ENCODE data around the gene ASB13. TPM values are rescaled to one million over a fixed set of nuclear protein-coding genes. Genes with fewer than 3 reads are reported as not detected.
A peak's percentile ranks its signal among the peaks of the same experiment; 100 is the strongest.
"Not testable (repeated sequence)": the region's sequence is repeated elsewhere in the genome, so short reads cannot be mapped to it uniquely, and the experiment has no call there.

The ASB13 gene
- total RNA-seq, 1 donor from 2014 or later, result 28.2 TPM

DNA sequence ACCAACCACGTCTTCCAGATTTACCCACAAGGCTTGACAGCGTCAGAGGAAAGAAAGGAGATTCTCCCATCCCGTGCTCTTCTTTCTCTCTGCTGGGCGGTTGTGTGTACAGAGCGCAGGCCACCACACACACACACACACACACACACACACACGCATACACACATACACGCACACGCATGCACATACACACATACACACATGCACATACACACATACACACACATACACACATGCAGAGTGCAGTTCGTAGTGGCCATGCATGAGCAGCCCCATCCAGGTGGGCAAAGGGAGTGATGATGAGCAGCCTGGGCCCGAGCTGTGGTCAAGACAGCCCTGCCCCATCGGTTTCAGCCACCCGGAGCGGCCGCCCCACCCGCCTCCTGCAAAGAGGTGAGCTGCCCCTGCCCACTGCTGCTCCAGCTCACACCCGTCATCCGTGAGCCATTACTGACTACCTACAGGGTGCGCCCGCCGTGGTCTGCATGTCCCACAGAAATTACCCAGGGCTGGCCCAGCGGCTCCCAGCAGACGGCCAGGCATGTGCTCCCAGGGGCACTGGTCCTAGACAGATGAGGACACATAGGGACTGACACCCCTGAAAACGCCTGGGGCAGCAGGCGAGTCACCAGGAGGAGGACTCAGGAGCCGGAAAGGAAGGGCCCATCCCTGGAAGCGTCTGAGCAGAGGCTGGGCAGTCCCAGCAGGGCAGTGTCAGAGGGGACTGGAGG lies 69.6 kb downstream of the ASB13 start:
- TF ChIP-seq, protein P1, sequence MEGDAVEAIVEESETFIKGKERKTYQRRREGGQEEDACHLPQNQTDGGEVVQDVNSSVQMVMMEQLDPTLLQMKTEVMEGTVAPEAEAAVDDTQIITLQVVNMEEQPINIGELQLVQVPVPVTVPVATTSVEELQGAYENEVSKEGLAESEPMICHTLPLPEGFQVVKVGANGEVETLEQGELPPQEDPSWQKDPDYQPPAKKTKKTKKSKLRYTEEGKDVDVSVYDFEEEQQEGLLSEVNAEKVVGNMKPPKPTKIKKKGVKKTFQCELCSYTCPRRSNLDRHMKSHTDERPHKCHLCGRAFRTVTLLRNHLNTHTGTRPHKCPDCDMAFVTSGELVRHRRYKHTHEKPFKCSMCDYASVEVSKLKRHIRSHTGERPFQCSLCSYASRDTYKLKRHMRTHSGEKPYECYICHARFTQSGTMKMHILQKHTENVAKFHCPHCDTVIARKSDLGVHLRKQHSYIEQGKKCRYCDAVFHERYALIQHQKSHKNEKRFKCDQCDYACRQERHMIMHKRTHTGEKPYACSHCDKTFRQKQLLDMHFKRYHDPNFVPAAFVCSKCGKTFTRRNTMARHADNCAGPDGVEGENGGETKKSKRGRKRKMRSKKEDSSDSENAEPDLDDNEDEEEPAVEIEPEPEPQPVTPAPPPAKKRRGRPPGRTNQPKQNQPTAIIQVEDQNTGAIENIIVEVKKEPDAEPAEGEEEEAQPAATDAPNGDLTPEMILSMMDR (conservative IDR thresholded peaks at IDR 0.05), result no peak
- H3K9me3 Mint-ChIP-seq, result peaks cover 4% of the 10 kb centered on the region
- H3K36me3 Mint-ChIP-seq, result no peaks in the 10 kb centered on the region
- DNase-seq (ENCODE audit: extremely low spot score, unreplicated experiment), result no peak
- H3K27me3 Mint-ChIP-seq, result peaks cover 5% of the 10 kb centered on the region
- H3K4me3 Mint-ChIP-seq, result peak overlapping the region; percentile 68
- H3K27ac Mint-ChIP-seq, result peak overlapping the region; percentile 75
- H3K4me1 Mint-ChIP-seq (ENCODE audit: unreplicated experiment), result peaks cover 50% of the 10 kb centered on the region

DNA sequence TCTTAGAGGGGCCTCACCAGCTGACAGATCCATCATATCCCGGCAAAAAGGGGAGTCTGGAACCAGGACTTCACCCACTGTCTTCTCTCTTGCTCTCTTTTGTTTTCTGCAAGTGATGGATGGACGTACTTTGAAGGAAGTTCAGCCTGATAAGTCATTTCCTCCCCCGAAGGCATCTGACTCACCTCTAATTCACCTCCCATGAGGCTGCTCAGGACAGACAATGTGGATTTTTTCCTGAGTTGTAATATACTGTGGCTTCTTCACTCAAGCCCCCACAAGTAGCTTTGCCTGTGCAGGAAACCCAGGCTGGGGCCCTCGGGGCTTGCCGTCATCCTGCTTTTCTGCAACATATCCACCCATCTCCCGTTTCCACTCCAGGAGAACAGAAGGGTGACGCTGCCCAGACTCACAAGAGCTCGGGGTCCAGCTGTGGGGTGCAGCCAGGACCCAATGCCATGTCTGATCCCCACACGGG lies 70.4 kb downstream of the ASB13 start:
- H3K4me1 Mint-ChIP-seq (ENCODE audit: unreplicated experiment), result peaks cover 56% of the 10 kb centered on the region
- H3K27ac Mint-ChIP-seq, result peak overlapping the region; percentile 75
- no peaks in the 10 kb centered on the region for H3K36me3 Mint-ChIP-seq
- no peak for DNase-seq (ENCODE audit: extremely low spot score, unreplicated experiment)
- H3K9me3 Mint-ChIP-seq, result peaks cover 4% of the 10 kb centered on the region
- H3K27me3 Mint-ChIP-seq, result peaks cover 5% of the 10 kb centered on the region
- TF ChIP-seq, protein P1 (conservative IDR thresholded peaks at IDR 0.05), result no peak
- H3K4me3 Mint-ChIP-seq, result peak overlapping the region; percentile 68

DNA sequence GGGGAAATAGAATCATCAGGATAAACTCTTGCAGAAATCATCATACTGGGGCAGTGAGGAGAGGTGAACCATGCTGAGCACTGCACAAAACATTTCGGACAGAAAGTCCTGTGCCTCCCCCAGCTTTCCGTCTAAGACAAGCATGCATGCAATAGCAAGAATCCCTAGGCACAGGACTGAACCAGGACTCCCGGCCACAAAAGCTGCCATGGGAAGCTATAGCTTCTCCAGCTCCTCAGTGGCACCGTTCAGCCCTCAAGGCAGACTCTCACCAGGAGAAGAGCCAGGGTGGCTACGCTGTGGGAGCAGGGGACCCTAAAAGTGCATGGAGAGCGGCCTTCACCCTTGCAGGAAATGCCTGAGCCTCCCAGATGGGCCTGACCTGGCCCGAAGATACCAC lies 70.8 kb downstream of the ASB13 start:
- Mint-ChIP-seq H3K27ac (peak overlapping the region; percentile 75), H3K4me3 (peak overlapping the region; percentile 68), H3K36me3 (no peaks in the 10 kb centered on the region), H3K9me3 (peaks cover 4% of the 10 kb centered on the region), H3K4me1 (ENCODE audit: unreplicated experiment) (peaks cover 60% of the 10 kb centered on the region), H3K27me3 (peaks cover 5% of the 10 kb centered on the region)
- no peak for DNase-seq (ENCODE audit: extremely low spot score, unreplicated experiment)
- TF ChIP-seq, protein P1 (conservative IDR thresholded peaks at IDR 0.05), result no peak

DNA sequence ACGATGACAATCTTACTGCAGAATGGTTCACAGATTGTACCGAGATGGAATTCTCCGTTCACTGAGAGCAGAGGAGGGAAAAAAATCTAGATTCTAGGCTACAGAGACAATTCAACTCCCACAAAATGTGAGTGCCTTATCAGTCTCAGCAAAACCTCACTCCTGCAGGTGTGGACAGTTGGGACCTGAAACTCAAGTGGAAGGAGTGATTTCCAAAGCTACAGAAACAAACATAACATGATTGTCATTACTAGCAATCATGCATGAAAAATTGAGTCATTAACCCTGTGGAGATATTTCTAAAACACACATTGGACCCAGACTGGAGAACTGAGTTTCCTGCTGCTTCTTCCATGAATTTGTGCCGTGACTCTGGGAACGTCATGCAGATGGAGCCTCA lies 71.3 kb downstream of the ASB13 start:
- H3K4me1 Mint-ChIP-seq (ENCODE audit: unreplicated experiment), result peaks cover 65% of the 10 kb centered on the region
- no peaks in the 10 kb centered on the region for H3K36me3 Mint-ChIP-seq

DNA sequence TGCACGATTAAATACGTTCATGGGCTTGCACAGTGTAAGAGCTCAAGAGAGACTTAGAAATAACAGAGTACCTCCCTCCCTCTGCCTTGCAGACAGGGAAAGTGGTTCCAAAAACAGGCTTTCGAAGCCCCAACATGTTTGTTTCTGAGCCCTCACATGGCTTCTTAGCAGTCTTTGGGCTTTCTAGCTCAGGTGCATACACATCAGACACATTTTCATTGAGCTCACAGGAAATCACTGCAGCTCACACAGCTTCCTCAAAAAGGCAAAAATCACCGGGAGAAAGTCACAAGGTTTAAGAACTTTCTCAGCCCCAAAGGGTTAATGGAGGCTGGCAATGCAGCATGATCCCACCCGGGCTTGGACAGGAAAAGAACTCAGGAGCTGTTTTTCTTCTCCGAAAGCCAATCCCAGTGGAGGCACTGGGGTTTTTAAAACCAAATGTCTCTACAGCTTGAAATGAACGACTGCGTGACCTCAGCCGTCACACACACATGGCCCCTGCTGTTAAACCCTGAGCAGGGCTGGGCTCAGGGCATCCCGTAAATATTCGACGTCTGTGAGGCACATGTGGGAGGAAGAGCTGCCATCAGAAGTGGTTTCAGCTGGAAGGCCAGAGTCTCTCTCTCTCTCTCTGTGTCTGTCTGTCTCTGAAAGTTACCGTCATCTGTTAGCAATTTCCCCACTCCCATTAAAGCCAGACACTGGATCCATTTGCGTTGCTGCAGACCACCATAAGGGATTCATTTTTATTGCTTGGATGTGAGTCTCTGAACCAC lies 71.9 kb downstream of the ASB13 start:
- H3K4me1 Mint-ChIP-seq (ENCODE audit: unreplicated experiment), result peaks cover 71% of the 10 kb centered on the region
- H3K9me3 Mint-ChIP-seq, result peaks cover 4% of the 10 kb centered on the region
- no peaks in the 10 kb centered on the region for H3K36me3 Mint-ChIP-seq
- DNase-seq (ENCODE audit: extremely low spot score, unreplicated experiment), result no peak
- TF ChIP-seq, protein P1 (conservative IDR thresholded peaks at IDR 0.05), result no peak
- peak overlapping the region; percentile 75 for H3K27ac Mint-ChIP-seq
- peaks cover 5% of the 10 kb centered on the region for H3K27me3 Mint-ChIP-seq
- peak overlapping the region; percentile 60 for H3K4me3 Mint-ChIP-seq

More for the DNA sequence above, 71.3 kb downstream of the ASB13 start:
- peak overlapping the region; percentile 68 for H3K4me3 Mint-ChIP-seq
- TF ChIP-seq, protein P1 (conservative IDR thresholded peaks at IDR 0.05), result no peak
- peak overlapping the region; percentile 75 for H3K27ac Mint-ChIP-seq
- peaks cover 4% of the 10 kb centered on the region for H3K9me3 Mint-ChIP-seq
- peaks cover 5% of the 10 kb centered on the region for H3K27me3 Mint-ChIP-seq
- no peak for DNase-seq (ENCODE audit: extremely low spot score, unreplicated experiment)

DNA sequence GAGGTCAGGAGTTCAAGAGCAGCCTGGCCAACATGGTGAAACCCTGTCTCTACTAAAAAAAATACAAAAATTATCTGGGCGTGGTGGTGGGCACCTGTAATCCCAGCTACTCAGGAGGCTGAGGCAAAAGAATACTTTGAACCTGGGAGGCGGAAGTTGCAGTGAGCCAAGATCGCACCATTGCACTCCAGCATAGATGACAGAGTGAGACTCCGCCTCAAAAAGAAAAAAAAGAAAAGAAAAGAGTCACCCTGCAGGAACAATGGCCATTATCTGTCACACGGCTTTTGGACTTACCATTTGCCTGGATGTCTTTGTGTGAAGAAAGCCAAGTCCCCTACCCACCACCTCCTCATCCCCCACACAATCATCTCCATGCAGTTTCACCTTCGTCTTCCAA lies 73.0 kb downstream of the ASB13 start:
- H3K27me3 Mint-ChIP-seq; DNase-seq (ENCODE audit: extremely low spot score, unreplicated experiment); H3K9me3 Mint-ChIP-seq; H3K36me3 Mint-ChIP-seq; H3K4me3 Mint-ChIP-seq: not testable (repeated sequence)
- Mint-ChIP-seq H3K27ac (peak overlapping the region; percentile 35), H3K4me1 (ENCODE audit: unreplicated experiment) (peaks cover 77% of the 10 kb centered on the region)

All from type B pancreatic cell (in vitro differentiated cells).